ENCODE data around the gene SLX4IP.

DNA sequence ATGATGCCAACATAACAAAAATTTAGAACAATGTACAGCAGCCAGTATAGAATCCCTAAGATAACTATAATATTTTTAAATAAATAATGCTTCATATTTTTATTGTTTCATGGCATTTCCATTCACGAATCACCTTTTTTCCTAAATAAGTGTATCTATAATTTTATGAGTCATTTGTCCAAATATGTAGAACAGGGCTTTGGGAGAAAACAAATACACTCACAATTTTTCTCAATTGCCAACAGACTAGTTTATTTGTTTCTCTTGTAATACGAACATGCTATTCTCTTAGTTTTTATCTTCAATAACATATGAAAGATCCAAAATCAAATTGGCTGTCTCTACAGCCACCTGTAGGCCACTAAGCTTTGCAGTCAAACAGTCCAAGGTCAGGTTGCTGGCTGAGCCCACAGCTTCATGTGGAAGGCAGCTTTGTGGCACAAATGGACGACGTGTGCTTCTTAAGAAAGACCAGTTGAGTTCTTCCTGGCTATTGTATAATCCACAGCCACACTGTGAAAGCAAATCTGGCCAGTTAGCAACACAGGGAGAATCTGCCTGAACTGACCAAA, 30.1 kb upstream of the SLX4IP start:
- TF ChIP-seq, protein P1, sequence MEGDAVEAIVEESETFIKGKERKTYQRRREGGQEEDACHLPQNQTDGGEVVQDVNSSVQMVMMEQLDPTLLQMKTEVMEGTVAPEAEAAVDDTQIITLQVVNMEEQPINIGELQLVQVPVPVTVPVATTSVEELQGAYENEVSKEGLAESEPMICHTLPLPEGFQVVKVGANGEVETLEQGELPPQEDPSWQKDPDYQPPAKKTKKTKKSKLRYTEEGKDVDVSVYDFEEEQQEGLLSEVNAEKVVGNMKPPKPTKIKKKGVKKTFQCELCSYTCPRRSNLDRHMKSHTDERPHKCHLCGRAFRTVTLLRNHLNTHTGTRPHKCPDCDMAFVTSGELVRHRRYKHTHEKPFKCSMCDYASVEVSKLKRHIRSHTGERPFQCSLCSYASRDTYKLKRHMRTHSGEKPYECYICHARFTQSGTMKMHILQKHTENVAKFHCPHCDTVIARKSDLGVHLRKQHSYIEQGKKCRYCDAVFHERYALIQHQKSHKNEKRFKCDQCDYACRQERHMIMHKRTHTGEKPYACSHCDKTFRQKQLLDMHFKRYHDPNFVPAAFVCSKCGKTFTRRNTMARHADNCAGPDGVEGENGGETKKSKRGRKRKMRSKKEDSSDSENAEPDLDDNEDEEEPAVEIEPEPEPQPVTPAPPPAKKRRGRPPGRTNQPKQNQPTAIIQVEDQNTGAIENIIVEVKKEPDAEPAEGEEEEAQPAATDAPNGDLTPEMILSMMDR (IDR thresholded peaks at IDR 0.05; ENCODE audit: insufficient read depth, low read depth, low read length), result no peak
- no peak for TF ChIP-seq EZH2 (IDR thresholded peaks at IDR 0.05; ENCODE audit: insufficient read depth, low read length)

Data from astrocyte (in vitro differentiated cells and primary cell).